Activated T-helper 2 cell treated with anti-CD3 and anti-CD28 coated beads, Interferon-gamma antibody, Interleukin-2, Interleukin-4, amounts not matched to agents 10 μg/mL and 5 μg/mL and 100 μg/mL, durations not matched to agents 14 hours and 24 hours and 36 hours (primary cell): ENCODE measurements around the gene SYTL3. TPM values are rescaled to one million over a fixed set of nuclear protein-coding genes. Genes with fewer than 3 reads are reported as not detected.
"Not testable (repeated sequence)": the region's sequence is repeated elsewhere in the genome, so short reads cannot be mapped to it uniquely, and the experiment has no call there.

Experiments
- DNase-seq: peaks from one replicate; pipeline ENCODE4 v3.0.0; 2021; ENCODE audit warnings: low spot score
- H3K27ac Mint-ChIP-seq: one replicate; pipeline ENCODE4 v1.8.0; 2021; ENCODE audit warnings: mixed read lengths
- H3K27me3 Mint-ChIP-seq: one replicate; pipeline ENCODE4 v1.8.0; 2021; ENCODE audit warnings: low read depth, mixed read lengths
- H3K36me3 Mint-ChIP-seq: one replicate; pipeline ENCODE4 v1.8.0; 2021; ENCODE audit warnings: low read depth, mixed read lengths
- H3K4me1 Mint-ChIP-seq: one replicate; pipeline ENCODE4 v1.8.0; 2021; ENCODE audit warnings: low read depth, mixed read lengths
- H3K4me3 Mint-ChIP-seq: one replicate; pipeline ENCODE4 v1.8.0; 2021; ENCODE audit warnings: low read depth, mild to moderate bottlenecking, moderate library complexity, mixed read lengths
- H3K9me3 Mint-ChIP-seq: one replicate; pipeline ENCODE4 v1.8.0; 2021; ENCODE audit warnings: mixed read lengths
- intact Hi-C: fragments of 100-400 bp; cut with micrococcal nuclease; formaldehyde crosslinking; loops from one replicate; pipeline ENCODE4 v1.15.1; 2023
- total RNA-seq: library from RNA; stranded (reverse); gene quantifications from 2 replicates; pipeline ENCODE4 v1.2.3, GENCODE V29; 2022

The SYTL3 gene
- total RNA-seq, 1 donor from 2014 or later: 232 TPM

- Mint-ChIP-seq H3K4me1 (peaks cover 66% of the 10 kb centered on the region), H3K4me3 (peak overlapping the region; percentile 90), H3K36me3 (peaks cover 70% of the 10 kb centered on the region), H3K27ac (peak overlapping the region; percentile 96)
- not testable (repeated sequence) for H3K27me3 Mint-ChIP-seq, DNase-seq, H3K9me3 Mint-ChIP-seq
- intact Hi-C loops: loop anchor here (2.0 kb wide), 2 partner anchors 35 to 69 kb away; no protein-coding TSS in a partner anchor
Observed at GRCh38 chr6:158651981-158652737, 2.3 kb downstream of the SYTL3 start.

DNA sequence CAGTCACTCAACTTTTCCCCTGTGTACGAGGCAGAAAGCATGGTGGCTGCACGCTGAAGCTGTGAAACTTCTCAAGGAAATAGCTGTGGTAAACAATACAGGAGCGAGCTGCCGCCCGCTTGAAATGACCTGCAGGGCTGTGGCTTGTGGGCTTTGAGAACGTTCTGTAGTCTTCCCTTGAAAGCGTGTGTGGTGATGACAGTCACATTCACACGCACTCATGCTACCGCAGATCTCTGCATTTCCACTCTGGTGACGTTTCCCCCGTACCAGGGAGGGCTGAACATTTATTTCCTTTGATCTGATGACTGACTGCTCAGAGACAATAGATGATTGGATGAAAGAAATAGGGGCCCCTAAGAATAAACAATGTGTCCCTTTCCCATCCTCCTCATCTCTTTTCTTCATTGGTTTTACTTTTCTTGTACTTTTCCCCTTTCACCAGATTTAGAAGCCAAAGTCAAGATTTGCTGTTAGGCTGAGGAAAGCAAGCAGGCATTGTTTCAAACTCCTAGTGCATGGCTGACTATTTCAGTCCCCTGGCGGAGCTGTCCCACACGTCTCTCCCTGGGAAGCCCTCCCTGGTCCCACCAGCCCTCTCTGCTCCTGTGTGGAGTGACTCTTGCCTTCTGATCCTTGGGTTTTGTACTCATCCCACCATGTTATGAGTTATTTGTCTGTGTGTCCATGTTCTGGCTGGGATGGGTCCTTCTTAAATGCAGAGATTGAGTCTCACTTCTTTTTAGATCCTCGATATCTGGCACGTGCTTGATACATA is 3.9 kb downstream of the SYTL3 start:
- intact Hi-C loops: loop anchor here (1.0 to 2.0 kb wide), 4 partner anchors 8 to 200 kb away; no protein-coding TSS in a partner anchor
- H3K4me3 Mint-ChIP-seq: peak overlapping the region; percentile 90
- no peaks in the 10 kb centered on the region for H3K27me3 Mint-ChIP-seq
- H3K36me3 Mint-ChIP-seq: peaks cover 80% of the 10 kb centered on the region
- peaks cover 60% of the 10 kb centered on the region for H3K4me1 Mint-ChIP-seq
- no peaks in the 10 kb centered on the region for H3K9me3 Mint-ChIP-seq
- H3K27ac Mint-ChIP-seq: peak overlapping the region; percentile 96
- peak; percentile 92 for DNase-seq

GRCh38 chr6:158654498-158654897 is 4.6 kb downstream of the SYTL3 start:
- Mint-ChIP-seq H3K9me3 (no peaks in the 10 kb centered on the region), H3K27me3 (no peaks in the 10 kb centered on the region), H3K4me3 (peak overlapping the region; percentile 90), H3K4me1 (peaks cover 60% of the 10 kb centered on the region), H3K27ac (peak overlapping the region; percentile 96), H3K36me3 (peaks cover 87% of the 10 kb centered on the region)
- intact Hi-C loops: no loop called here
- no peak for DNase-seq

DNA sequence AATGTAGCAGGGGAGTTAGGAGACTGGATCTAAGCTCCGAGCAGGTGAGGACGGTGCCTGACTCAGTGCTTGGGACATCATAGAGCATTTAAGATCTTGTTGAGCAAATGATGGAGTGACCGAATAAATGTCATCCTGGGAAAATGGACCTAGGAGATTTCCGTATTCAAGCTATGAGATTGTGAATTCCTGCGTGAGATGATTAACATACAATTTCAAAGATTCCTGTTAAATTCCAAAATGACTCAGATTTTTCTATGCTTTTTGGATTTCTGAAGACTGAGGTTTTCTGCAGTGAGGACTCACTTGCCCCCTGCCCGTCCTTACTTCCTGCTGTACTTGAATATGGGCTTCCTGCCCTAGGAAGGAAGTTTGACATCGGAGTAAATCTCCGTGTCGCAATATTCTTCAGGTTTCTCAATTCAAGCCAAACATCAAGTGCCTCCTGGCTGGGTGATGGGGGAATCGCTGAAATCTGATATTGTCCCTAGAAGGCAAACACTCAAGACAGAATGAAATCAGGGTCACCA is 5.2 kb downstream of the SYTL3 start:
- H3K4me1 Mint-ChIP-seq: peaks cover 61% of the 10 kb centered on the region
- H3K9me3 Mint-ChIP-seq: no peaks in the 10 kb centered on the region
- peak overlapping the region; percentile 96 for H3K27ac Mint-ChIP-seq
- peak overlapping the region; percentile 90 for H3K4me3 Mint-ChIP-seq
- H3K27me3 Mint-ChIP-seq: no peaks in the 10 kb centered on the region
- peaks cover 89% of the 10 kb centered on the region for H3K36me3 Mint-ChIP-seq
- DNase-seq: no peak
- intact Hi-C loops: no loop called here

DNA sequence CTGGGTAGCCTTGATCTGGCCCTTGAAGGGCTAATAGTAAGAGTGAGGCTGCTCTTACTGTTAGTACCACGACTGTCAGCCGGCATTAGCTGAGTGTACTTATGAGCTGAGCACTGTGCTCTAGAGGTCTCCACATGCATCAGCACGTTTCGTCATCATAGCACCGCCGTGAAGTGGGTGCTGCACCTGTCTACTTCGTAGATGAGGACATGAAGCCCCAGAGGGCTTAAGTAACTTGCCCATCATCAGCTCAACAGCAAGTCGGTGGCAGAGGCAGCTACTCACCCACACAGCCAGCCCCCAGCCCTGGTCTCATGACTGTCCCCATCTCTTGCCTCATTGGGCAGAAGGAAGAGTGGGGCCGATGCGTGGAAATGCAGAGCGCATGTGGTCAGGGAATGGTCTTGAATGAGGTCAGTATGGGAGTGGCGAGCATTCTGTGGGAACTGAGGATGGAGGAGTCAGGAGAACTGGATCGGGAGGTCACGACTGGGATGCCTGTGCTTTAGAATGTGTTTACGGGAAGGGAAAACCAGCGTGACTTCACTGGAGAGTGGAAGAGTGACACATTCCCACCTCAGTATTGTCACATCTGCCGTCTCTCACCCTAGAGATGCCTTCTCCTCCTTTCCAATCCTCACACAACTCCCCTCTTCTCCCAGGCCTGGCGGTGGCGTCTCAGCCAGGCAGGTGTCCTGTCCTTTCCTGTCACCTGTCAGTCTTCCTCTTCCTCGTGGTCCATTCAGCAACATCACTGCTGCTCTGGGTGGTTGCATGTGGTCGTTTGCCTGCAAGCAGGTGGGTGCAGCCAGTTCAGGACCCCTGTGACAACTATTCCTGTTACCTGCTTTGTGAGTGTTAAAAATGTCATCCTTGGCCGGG is 6.0 kb downstream of the SYTL3 start:
- intact Hi-C loops: no loop called here
- no peaks in the 10 kb centered on the region for H3K9me3 Mint-ChIP-seq

GRCh38 chr6:158656986-158657385 is 7.1 kb downstream of the SYTL3 start:
- H3K4me3 Mint-ChIP-seq: peak overlapping the region; percentile 49
- peak overlapping the region; percentile 96 for H3K27ac Mint-ChIP-seq
- H3K4me1 Mint-ChIP-seq: peaks cover 69% of the 10 kb centered on the region
- intact Hi-C loops, H3K9me3 Mint-ChIP-seq, H3K27me3 Mint-ChIP-seq, DNase-seq: not testable (repeated sequence)
- H3K36me3 Mint-ChIP-seq: peaks cover 88% of the 10 kb centered on the region

More for the DNA sequence above, 6.0 kb downstream of the SYTL3 start:
- H3K36me3 Mint-ChIP-seq: peaks cover 91% of the 10 kb centered on the region
- H3K4me3 Mint-ChIP-seq: peak overlapping the region; percentile 90
- peak overlapping the region; percentile 96 for H3K27ac Mint-ChIP-seq
- DNase-seq: no peak
- no peaks in the 10 kb centered on the region for H3K27me3 Mint-ChIP-seq
- peaks cover 66% of the 10 kb centered on the region for H3K4me1 Mint-ChIP-seq

DNA sequence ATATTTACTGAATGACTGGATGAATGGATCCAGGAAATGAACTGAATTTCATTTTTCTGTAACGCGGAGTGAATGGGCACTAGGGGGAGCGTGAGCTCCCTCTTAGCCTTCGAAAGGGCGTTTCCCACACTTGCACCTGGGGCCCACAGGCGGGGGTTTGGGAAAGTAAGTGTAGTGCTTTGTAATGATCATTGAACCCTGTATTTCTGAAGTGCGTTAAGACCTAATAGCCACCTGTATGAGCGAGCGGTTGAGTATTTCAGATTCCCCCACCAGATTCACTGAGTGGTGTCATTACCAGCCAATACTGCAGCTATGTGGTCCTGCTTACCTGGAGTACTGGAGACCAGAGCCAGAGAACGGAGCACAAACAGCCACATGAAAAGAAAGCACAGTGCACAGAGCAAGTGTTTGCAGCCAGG is 10.5 kb downstream of the SYTL3 start:
- intact Hi-C loops: no loop called here
- no peaks in the 10 kb centered on the region for H3K9me3 Mint-ChIP-seq
- no peak overlapping the region for H3K27ac Mint-ChIP-seq
- H3K4me1 Mint-ChIP-seq: peaks cover 53% of the 10 kb centered on the region
- no peak for DNase-seq
- H3K36me3 Mint-ChIP-seq: peaks cover 89% of the 10 kb centered on the region
- H3K4me3 Mint-ChIP-seq: no peak overlapping the region
- H3K27me3 Mint-ChIP-seq: no peaks in the 10 kb centered on the region

- Mint-ChIP-seq H3K4me1 (peaks cover 45% of the 10 kb centered on the region), H3K27ac (no peak overlapping the region), H3K9me3 (no peaks in the 10 kb centered on the region), H3K4me3 (no peak overlapping the region), H3K36me3 (peaks cover 88% of the 10 kb centered on the region), H3K27me3 (no peaks in the 10 kb centered on the region)
- no peak for DNase-seq
- intact Hi-C loops: no loop called here
Observed at GRCh38 chr6:158661156-158661685, 11.4 kb downstream of the SYTL3 start.

GRCh38 chr6:158662607-158662953 is 12.7 kb downstream of the SYTL3 start:
- intact Hi-C loops: no loop called here
- H3K4me3 Mint-ChIP-seq: no peak overlapping the region
- H3K27me3 Mint-ChIP-seq: no peaks in the 10 kb centered on the region
- H3K4me1 Mint-ChIP-seq: peaks cover 37% of the 10 kb centered on the region
- H3K27ac Mint-ChIP-seq: no peak overlapping the region
- no peak for DNase-seq
- H3K36me3 Mint-ChIP-seq: peaks cover 89% of the 10 kb centered on the region
- H3K9me3 Mint-ChIP-seq: no peaks in the 10 kb centered on the region

- intact Hi-C loops: no loop called here
- Mint-ChIP-seq H3K27ac (no peak overlapping the region), H3K9me3 (no peaks in the 10 kb centered on the region), H3K4me1 (peaks cover 37% of the 10 kb centered on the region), H3K27me3 (no peaks in the 10 kb centered on the region), H3K4me3 (no peak overlapping the region), H3K36me3 (peaks cover 93% of the 10 kb centered on the region)
- no peak for DNase-seq
Observed at GRCh38 chr6:158662954-158663624, 13.2 kb downstream of the SYTL3 start.

GRCh38 chr6:158663625-158664165 is 13.8 kb downstream of the SYTL3 start:
- no peak for DNase-seq
- Mint-ChIP-seq H3K27me3 (no peaks in the 10 kb centered on the region), H3K9me3 (no peaks in the 10 kb centered on the region), H3K4me1 (peaks cover 40% of the 10 kb centered on the region), H3K27ac (no peak overlapping the region), H3K4me3 (no peak overlapping the region), H3K36me3 (peaks cover 93% of the 10 kb centered on the region)
- intact Hi-C loops: no loop called here
